Epidermal melanocyte (primary cell): ENCODE measurements around the gene CEP350.

Experiments used
- DNase-seq: peaks from one replicate; pipeline ENCODE4 v3.0.0; 2011; ENCODE audit warnings: low spot score; ENCODE audit not compliant: insufficient read length

CEP350 gene

GRCh38 chr1:180154325-180155181, 199.9 kb downstream of the CEP350 start, which contains the start of gene QSOX1:
TSS of gene QSOX1 (plus strand) at chr1:180154869. CDS start at chr1:180154908, 39 bp downstream.
- peak; percentile 94 for DNase-seq

- no peak for DNase-seq
These were observed 200.6 kb downstream of the CEP350 start for GRCh38 chr1:180155182-180155682.

GRCh38 chr1:180156201-180156600, 201.6 kb downstream of the CEP350 start:
- no peak for DNase-seq

- DNase-seq, result no peak
These were observed 202.1 kb downstream of the CEP350 start for GRCh38 chr1:180156631-180157091.

GRCh38 chr1:180157108-180157507, 202.5 kb downstream of the CEP350 start:
- no peak for DNase-seq

GRCh38 chr1:180157576-180158057, 203.0 kb downstream of the CEP350 start:
- DNase-seq, result no peak

GRCh38 chr1:180158149-180159147, 203.8 kb downstream of the CEP350 start:
- no peak for DNase-seq

GRCh38 chr1:180160357-180160756, 205.7 kb downstream of the CEP350 start:
- no peak for DNase-seq

- DNase-seq, result no peak
These were observed 208.4 kb downstream of the CEP350 start for GRCh38 chr1:180163041-180163440.
